ENCODE results near the gene DMTF1.

Gene DMTF1

GRCh38 chr7:87146740-87147386 lies 5.4 kb upstream of the DMTF1 start:
- DNase-seq = no peak

- DNase-seq = no peak
These were observed 4.8 kb upstream of the DMTF1 start for GRCh38 chr7:87147500-87147899.

- DNase-seq = no peak
These were observed 3.8 kb upstream of the DMTF1 start for GRCh38 chr7:87148332-87148955.

GRCh38 chr7:87151002-87151728 lies 1.1 kb upstream of the DMTF1 start:
- no peak for DNase-seq

- no peak for DNase-seq
These were observed 533 bp upstream of the DMTF1 start for GRCh38 chr7:87151729-87152111.

GRCh38 chr7:87152897-87153641 lies 816 bp downstream of the DMTF1 start:
- DNase-seq = peak; percentile 7

- DNase-seq = no peak
These were observed 1.9 kb downstream of the DMTF1 start for GRCh38 chr7:87154166-87154565.

GRCh38 chr7:87154569-87154968 lies 2.3 kb downstream of the DMTF1 start:
- no peak for DNase-seq

- DNase-seq = no peak
These were observed 3.5 kb downstream of the DMTF1 start for GRCh38 chr7:87155788-87156187.

GRCh38 chr7:87156709-87157108 lies 4.5 kb downstream of the DMTF1 start:
- DNase-seq = no peak

- no peak for DNase-seq
These were observed 7.3 kb downstream of the DMTF1 start for GRCh38 chr7:87159538-87159937.

- DNase-seq = no peak
These were observed 12.2 kb downstream of the DMTF1 start for GRCh38 chr7:87164433-87164832.

- DNase-seq = no peak
These were observed 18.6 kb downstream of the DMTF1 start for GRCh38 chr7:87170828-87171227.

GRCh38 chr7:87171282-87171934 lies 19.2 kb downstream of the DMTF1 start:
- DNase-seq = no peak

- no peak for DNase-seq
These were observed 21.2 kb downstream of the DMTF1 start for GRCh38 chr7:87173471-87173870.

GRCh38 chr7:87178320-87178719 lies 26.1 kb downstream of the DMTF1 start:
- DNase-seq = no peak

- no peak for DNase-seq
These were observed 26.9 kb downstream of the DMTF1 start for GRCh38 chr7:87179180-87179579.

GRCh38 chr7:87187120-87187519 lies 34.9 kb downstream of the DMTF1 start:
- no peak for DNase-seq

GRCh38 chr7:87188930-87189329 lies 36.7 kb downstream of the DMTF1 start:
- no peak for DNase-seq

- no peak for DNase-seq
These were observed 38.5 kb downstream of the DMTF1 start for GRCh38 chr7:87190783-87191182.

GRCh38 chr7:87192784-87193487 lies 40.7 kb downstream of the DMTF1 start:
- no peak for DNase-seq

- DNase-seq = no peak
These were observed 41.7 kb downstream of the DMTF1 start for GRCh38 chr7:87193912-87194311.
